ENCODE data around the gene KCNE5. TPM values are rescaled to one million over a fixed set of nuclear protein-coding genes. Genes with fewer than 3 reads are reported as not detected.
"Not testable (repeated sequence)": the region's sequence is repeated elsewhere in the genome, so short reads cannot be mapped to it uniquely, and the experiment has no call there.

KCNE5 gene
- total RNA-seq, 1 experiment from 2014 or later: not detected

GRCh38 chrX:109614951-109615350 is 10.0 kb downstream of the KCNE5 start:
- no peak for DNase-seq (ENCODE audit: low read depth)

- no peak for DNase-seq (ENCODE audit: low read depth)
Observed at GRCh38 chrX:109601486-109601885, 23.5 kb downstream of the KCNE5 start.

GRCh38 chrX:109600237-109600651 is 24.7 kb downstream of the KCNE5 start:
- peak; percentile 24 for DNase-seq (ENCODE audit: low read depth)

DNA sequence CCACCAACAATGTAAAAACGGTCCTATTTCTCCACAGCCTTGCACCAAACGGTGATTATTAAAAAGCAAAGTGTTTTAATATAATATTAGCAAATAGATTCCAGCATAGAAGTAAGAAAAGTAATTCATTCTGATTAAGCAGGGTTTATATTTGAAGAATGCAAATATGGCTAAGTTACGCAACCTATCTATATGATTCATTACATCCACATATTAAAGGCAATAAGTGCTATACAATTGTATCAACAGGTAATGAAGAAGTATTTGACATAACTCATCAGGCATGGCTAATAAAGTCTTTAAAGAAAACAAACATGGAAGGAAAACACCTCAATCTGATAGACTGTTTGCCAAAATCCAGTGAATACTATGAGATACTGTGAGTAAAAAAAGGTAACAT is 29.0 kb downstream of the KCNE5 start:
- no peak for DNase-seq (ENCODE audit: low read depth)

- no peak for DNase-seq (ENCODE audit: low read depth)
Observed at GRCh38 chrX:109590176-109590575, 34.8 kb downstream of the KCNE5 start.

DNA sequence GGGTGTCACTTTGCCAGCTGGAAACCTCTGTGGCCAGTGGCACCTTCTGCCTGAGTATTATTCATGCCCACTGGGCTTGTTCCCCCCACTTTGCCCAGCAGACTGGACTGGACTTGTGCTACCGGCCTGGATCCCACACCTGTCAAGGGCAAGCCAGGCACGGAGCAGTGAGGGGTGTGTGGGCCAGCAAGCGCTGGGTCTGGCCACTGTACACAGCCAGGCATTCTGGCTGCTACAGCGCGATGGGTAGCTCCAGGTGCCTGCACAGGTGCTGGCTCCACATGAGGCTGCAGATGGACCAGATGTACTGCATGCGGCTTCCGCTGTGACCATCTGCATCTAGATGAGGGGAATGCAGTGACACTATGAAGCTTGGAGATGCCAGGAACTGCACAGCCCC is 39.5 kb downstream of the KCNE5 start:
- DNase-seq (ENCODE audit: low read depth): no peak

GRCh38 chrX:109578916-109579315 is 46.1 kb downstream of the KCNE5 start:
- no peak for DNase-seq (ENCODE audit: low read depth)

DNA sequence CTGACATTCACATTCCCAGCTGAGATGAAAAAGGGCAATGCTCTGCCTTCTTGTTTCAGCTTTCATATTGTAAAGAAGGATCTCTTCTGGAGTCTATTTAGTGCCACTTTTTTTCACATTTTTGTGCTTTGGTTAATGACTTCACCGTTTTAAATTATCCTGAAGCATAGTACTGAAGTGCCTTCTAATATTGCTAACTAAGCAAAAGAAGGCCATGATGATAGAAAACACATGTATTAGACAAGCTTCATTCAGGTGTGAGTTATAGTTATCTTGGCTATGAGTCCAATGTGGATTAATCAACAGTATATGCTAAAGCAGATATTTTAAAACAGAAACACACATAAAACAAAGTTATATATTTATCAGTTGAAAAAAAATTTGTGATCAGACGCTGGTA is 47.9 kb downstream of the KCNE5 start:
- DNase-seq (ENCODE audit: low read depth): no peak

- not testable (repeated sequence) for DNase-seq (ENCODE audit: low read depth)
Observed at GRCh38 chrX:109576083-109576482, 48.9 kb downstream of the KCNE5 start.

Other genes with a start within 250 kb of the KCNE5 start
- 0.06 TPM in 1 of 2 replicates, not detected in the other for gene GUCY2F, start 143.1 kb downstream of the KCNE5 start, total RNA-seq (2014; rRNA removed; shearing (Covaris generic))
- 14.8 and 16.1 TPM in 2 replicates for gene NXT2, start 88.3 kb downstream of the KCNE5 start, total RNA-seq (2014; rRNA removed; shearing (Covaris generic))
- 66.1 and 81.0 TPM in 2 replicates for gene ACSL4, start 108.1 kb upstream of the KCNE5 start, total RNA-seq (2014; rRNA removed; shearing (Covaris generic))

Measured in Daoy (cell line).